PC-3 (cell line): ENCODE data around the gene RXRA.

ENCODE experiments used
- CTCF ChIP-seq: fragments of 300-600 bp; sonication (generic); conservative IDR thresholded peaks from 2 replicates; pipeline ENCODE4 v1.5.1; 2017; ENCODE audit warnings: antibody characterized with exemption, low read depth, mild to moderate bottlenecking, low read length
- EZH2 ChIP-seq: fragments of 300-600 bp; sonication (generic); IDR thresholded peaks from one replicate; pipeline ENCODE4 v1.6.1; 2017; ENCODE audit warnings: antibody characterized with exemption, mild to moderate bottlenecking, low read length; ENCODE audit not compliant: unreplicated experiment
- EZH2phosphoT487 ChIP-seq: fragments of 300-600 bp; sonication (generic); IDR thresholded peaks from 2 replicates; pipeline ENCODE4 v1.6.1; 2018; ENCODE audit warnings: mild to moderate bottlenecking, antibody characterized with exemption, low read length, borderline replicate concordance

GRCh38 chr9:134451700-134452458 lies 125.6 kb downstream of the RXRA start:
- TF ChIP-seq CTCF (no peak), EZH2 (no peak), EZH2phosphoT487 (no peak)
